Skin epidermis (tissue), 12 donors: ENCODE measurements around the gene DEPDC5.

Experiments
- H3K27ac ChIP-seq, 21 experiments: fragments of 200-600 bp; sonication (generic) in 11 of 21; one replicate each; pipeline ENCODE4 v1.5.0; 2020; ENCODE audit warnings: mild to moderate bottlenecking in 3 of 21, inconsistent platforms in 2 of 21, moderate library complexity in 2 of 21
- H3K4me3 ChIP-seq, 7 experiments: fragments of 200-600 bp; sonication (generic) in 2 of 7; one replicate each; pipeline ENCODE4 v1.5.0; 2020; ENCODE audit warnings: inconsistent platforms in 2 of 7, mild to moderate bottlenecking in 2 of 7, moderate library complexity in 1 of 7

DEPDC5 gene

GRCh38 chr22:31843526-31843925, 89.7 kb downstream of the DEPDC5 start:
- H3K4me3 ChIP-seq, result no peak overlapping the region
- no peak overlapping the region for H3K27ac ChIP-seq

- H3K27ac ChIP-seq, result no peak overlapping the region
- no peak overlapping the region for H3K4me3 ChIP-seq
These were observed 91.1 kb downstream of the DEPDC5 start for GRCh38 chr22:31844941-31845340.

DNA sequence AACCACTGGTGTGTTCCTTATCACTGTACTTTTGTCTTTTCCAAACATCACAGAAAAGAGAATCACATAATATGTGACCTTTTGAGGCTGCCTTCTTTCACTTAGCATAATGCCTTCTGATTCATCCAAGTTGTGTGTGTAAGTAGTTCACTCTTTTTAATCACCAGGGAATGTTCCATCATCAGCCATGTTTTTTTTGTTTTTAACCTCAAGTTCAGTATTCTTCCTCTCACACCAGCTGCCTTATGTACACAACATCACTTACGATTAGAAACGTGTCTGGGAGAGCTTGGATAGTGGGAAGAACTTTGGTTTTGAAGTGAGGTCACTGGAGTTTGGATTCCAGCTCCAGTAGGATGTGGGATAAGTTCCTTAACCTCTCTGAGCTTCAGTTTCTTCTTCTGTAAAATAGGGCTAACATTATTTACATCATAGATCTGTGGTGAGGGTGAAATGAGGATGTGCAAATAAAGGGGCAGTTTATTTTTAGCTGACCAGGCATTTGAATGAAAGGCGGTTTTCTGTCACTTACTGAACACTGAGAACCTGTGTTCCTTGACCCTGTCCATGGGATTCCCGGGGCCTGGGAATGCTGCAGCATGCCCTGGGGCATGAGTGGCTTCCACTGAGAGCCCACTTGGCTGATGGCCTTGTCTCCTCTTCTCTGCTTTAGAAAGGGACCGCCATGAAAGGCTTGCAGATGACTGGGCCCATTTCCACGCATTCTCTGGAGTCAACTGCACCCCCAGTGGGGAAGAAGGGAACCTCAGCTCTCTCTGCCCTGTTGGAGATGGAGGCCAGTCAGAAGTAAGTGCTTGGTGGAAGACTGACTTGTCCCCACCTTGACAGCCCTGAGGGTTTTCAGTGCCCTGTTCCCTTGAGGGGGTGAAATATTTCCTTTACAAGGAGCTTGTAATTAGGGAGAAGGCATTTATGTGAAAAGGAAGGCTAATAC, 92.6 kb downstream of the DEPDC5 start:
- Histone ChIP-seq H3K4me3 (no peak overlapping the region), H3K27ac (no peak overlapping the region)

DNA sequence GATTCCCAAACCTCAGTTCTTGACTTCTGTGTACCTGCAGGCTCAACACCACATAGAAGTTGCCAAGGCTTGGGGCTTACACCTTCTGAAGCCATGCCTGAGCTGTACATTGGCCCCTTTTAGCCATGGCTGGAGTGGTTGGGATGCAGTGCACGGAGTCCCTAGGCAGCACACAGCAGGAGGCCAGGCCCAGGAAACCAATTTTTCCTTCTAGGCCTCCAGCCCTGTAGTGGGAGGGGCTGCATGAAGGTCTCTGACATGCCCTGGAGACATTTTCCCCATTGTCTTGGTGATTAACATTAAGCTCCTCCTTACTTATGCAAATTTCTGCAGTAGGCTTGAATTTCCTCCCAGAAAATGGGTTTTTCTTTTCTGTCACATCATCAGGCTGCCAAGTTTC, 94.6 kb downstream of the DEPDC5 start:
- Histone ChIP-seq H3K4me3 (no peak overlapping the region), H3K27ac (no peak overlapping the region)

- Histone ChIP-seq H3K4me3 (no peak overlapping the region), H3K27ac (no peak overlapping the region)
These were observed 96.3 kb downstream of the DEPDC5 start for GRCh38 chr22:31850135-31850534.

DNA sequence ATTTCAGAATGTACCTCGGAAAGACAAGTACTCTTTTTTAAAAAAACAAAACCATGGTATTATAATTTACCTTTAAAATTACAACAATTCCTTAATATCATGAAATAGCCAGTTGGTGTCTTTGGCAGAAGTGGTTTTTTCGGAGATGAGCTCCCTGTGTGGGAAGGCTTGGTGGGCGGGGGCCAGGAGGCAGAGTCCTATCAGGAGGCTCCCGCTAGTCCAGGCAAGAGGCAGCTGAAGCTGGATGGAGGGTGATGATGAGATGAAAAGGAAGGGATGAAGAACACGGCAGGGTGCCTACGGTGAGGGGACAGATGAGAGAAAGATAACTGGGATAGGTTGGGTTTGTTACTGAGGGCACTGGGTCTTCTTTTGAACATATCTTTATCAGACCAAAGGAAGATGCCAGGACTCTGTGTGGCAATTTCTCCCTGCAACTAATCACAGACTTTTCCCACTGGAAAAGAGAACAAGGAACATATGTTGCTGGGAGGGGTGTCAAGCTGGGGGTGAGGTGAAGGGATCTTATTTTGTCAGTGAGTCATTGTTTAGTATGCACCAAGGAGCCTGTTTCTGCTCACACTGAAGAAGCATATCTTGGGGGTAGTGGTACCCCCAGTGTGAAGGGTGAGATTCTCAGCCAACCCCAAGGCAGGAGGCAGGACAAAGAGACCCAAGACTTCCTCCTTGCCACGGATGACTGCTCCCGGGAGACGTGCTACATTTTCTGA, 99.0 kb downstream of the DEPDC5 start:
- no peak overlapping the region for H3K4me3 ChIP-seq

DNA sequence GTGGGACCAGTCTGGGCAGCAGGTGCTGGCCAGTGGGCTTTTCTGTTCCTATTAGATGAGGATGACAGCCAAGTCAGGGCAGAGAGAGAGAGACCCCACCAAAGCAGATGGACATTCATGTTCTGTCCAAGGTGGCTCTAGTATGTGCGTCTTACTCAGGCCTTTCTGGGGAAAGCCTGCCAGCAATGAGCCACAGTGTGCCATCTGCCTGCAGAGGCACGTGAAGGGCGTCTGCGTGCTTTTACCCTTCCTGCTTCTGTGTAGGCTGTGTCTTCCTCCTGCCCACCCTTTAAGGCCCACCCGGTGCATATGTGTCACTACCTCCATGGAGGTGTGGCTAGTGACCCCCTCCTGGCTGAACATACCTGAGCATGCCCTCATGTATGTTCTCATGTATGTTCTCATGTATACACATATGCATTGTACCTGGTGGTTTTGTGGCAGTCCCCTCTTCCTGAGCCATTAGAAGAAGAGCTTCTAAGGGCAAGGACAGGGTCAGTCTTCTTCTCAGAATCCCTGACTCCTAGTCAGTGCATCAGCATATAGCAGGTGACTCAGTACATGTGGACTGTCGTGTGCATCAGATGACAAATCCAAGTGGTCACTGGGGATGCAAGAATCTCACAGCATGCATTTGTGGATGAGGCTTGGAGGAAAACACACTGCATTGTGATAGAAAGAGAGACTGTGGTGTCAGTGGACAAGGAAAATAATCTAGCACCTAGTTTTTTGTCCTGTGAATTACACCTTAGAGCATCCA, 100.1 kb downstream of the DEPDC5 start:
- H3K27ac ChIP-seq, result no peak overlapping the region
- H3K4me3 ChIP-seq, result no peak overlapping the region

More for the DNA sequence above, 99.0 kb downstream of the DEPDC5 start:
- no peak overlapping the region for H3K27ac ChIP-seq

GRCh38 chr22:31857247-31857646, 103.4 kb downstream of the DEPDC5 start:
- Histone ChIP-seq H3K27ac (no peak overlapping the region), H3K4me3 (no peak overlapping the region)

DNA sequence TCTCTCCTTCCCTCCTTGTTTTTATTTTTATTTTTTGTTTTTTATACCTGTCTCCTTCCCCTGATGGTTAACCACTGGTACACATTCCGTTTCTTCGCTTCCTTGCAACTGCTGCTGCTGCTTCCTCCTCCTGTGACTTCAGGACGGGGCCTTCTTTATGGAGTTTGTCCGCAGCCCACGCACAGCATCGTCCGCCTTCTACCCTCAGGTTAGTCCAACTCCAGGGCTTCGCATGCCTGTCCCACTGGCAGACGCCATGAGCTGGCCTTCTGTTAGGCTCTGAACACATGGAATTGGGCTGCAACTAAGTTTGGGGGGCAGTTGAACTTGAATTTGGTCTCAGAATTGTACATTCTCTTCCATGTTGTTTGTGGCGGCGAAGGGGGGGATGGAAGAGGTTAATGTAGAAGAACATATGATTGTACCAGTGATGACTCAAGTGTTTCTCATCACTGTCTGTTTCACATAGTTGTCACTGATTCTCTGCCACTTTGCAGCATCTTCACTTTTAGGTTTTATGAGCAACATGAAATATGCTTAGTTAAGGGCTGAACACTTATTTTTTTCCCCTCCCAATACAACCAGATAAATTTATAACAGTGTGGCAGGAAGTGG, 107.5 kb downstream of the DEPDC5 start:
- Histone ChIP-seq H3K27ac (no peak overlapping the region), H3K4me3 (no peak overlapping the region)

DNA sequence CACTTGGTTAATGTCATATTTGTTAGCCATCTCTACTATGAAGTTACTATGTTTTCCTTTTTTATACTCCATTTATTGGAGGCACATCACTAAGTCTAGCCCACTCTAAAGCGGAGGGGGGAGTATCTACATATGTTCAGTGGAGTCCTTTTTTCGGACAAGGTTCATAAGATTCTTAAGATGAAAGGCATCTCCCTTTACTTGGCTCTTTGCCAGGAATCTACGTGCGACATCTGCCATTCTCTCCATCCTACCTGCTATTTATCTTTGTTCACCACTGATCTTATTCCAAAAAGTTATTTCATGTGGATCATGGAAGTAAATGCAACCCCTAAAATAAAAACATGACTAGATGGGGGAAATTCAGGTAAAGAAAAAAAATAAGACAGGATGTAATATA, 113.1 kb downstream of the DEPDC5 start:
- Histone ChIP-seq H3K27ac (no peak overlapping the region), H3K4me3 (no peak overlapping the region)

- no peak overlapping the region for H3K4me3 ChIP-seq
- no peak overlapping the region for H3K27ac ChIP-seq
These were observed 113.8 kb downstream of the DEPDC5 start for GRCh38 chr22:31867386-31868153.

- H3K27ac ChIP-seq, result peak overlapping the region in 1 of 21 experiments; percentile 58
- H3K4me3 ChIP-seq, result no peak overlapping the region
These were observed 115.9 kb downstream of the DEPDC5 start for GRCh38 chr22:31869739-31870138.

GRCh38 chr22:31870890-31871289, 117.1 kb downstream of the DEPDC5 start:
- Histone ChIP-seq H3K27ac (peak overlapping the region in 2 of 21 experiments; percentile 47 to 58), H3K4me3 (no peak overlapping the region)

DNA sequence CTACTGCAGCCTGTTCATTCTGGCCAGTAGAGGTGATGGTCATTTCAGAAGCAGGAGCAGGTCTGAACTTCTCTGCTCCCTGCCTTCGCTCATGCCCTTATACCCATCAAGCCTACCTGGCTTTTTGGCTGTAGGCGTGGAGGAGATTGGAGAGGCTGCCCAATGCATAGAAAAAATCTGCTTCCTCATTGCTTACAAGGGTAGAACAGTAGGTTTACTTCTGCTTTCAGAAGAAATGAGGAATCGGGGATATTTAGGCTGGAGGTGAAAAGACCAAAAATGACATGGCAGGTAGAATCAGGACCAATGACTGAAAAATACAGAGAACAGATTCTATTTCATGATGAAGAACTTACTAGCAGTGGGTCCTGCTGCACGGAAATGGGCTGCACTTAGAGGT, 117.7 kb downstream of the DEPDC5 start:
- H3K4me3 ChIP-seq, result no peak overlapping the region
- peak overlapping the region in 4 of 21 experiments; percentile 29 to 58 (median 47) for H3K27ac ChIP-seq

- peak overlapping the region in 3 of 21 experiments; percentile 29 to 58 (median 53) for H3K27ac ChIP-seq
These were observed 118.4 kb downstream of the DEPDC5 start for GRCh38 chr22:31872209-31872608.

GRCh38 chr22:31874821-31875220, 121.0 kb downstream of the DEPDC5 start:
- H3K4me3 ChIP-seq, result no peak overlapping the region
- H3K27ac ChIP-seq, result no peak overlapping the region

More at GRCh38 chr22:31872209-31872608, 118.4 kb downstream of the DEPDC5 start:
- H3K4me3 ChIP-seq, result no peak overlapping the region

DNA sequence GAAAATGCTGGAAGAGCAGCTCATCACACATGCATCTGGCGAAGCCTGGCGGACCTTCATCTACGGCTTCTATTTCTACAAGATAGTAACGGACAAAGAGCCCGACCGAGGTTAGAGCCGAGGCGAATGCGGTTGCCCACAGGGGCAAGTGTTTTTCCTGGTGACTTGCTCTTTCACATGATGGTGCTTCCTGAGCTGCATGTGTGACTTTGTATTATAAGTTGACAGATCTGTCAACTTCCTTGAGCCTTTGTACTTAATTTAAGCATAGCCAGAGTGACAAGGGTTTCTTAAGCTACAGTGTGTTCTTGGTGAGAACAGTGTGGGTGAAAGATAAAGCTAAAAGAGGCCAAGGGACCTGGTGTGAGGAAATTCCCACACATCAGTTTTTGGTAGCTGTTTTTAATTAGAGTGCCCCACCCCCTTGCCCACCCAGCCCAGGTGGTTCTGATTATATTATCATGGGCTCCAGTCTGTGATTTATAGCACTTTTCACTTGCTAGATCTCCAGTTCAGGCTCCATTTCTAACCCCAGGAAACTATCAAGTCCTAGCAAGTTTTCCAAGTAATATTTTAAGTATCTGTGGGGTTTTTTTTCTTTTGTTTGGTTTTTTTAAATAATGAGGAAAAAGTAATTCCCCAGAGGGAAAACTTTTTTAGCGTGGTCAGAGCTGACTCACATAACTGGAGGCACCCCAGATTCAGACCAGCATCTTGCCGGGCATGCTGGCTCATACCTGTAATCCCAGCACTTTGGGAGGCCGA, 122.5 kb downstream of the DEPDC5 start:
- Histone ChIP-seq H3K4me3 (no peak overlapping the region), H3K27ac (no peak overlapping the region)

DNA sequence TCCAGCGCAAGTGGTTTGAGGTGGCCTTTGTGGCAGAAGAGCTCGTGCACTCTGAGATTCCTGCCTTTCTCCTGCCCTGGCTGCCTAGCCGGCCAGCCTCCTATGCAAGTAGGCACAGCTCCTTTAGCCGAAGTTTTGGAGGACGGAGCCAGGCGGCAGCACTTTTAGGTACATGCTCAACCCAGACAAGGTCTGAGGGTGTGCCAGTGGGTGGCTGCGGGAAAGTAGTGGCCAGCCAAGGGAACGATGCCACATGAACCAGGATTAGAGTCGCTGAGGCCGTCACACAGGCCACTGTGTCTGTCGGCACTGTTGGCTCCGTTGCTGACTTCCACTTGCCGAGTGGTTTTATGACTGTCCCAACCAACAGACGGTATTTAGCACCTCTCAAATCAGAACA, 125.8 kb downstream of the DEPDC5 start:
- Histone ChIP-seq H3K27ac (no peak overlapping the region), H3K4me3 (no peak overlapping the region)
